Liver (tissue), 9 donors: Measurements from ENCODE around the gene PDZD2. TPM values are rescaled to one million over a fixed set of nuclear protein-coding genes. Genes with fewer than 3 reads are reported as not detected.

Experiments
- DNase-seq: peaks from one replicate; pipeline ENCODE4 v3.0.0-alpha.2; 2017; ENCODE audit warnings: low spot score
- H3K27ac ChIP-seq, 2 donors: one replicate each; pipeline ENCODE4 v1.7.0; 2013; ENCODE audit warnings: inconsistent platforms in 2 of 2, low read length in 2 of 2, control low read depth in 1 of 2, low read depth in 1 of 2, mild to moderate bottlenecking in 1 of 2
- H3K27me3 ChIP-seq, 4 donors: one replicate each; pipeline versions ENCODE4 v1.6.1 to v1.7.0; 2013; ENCODE audit warnings: low read length in 3 of 4, inconsistent platforms in 1 of 4, mild to moderate bottlenecking in 1 of 4, moderate library complexity in 1 of 4; ENCODE audit not compliant: control insufficient read depth in 4 of 4, insufficient read depth in 4 of 4
- H3K36me3 ChIP-seq, 4 donors: one replicate each; pipeline versions ENCODE4 v1.6.1 to v1.7.0; 2013; ENCODE audit warnings: low read length in 3 of 4, mild to moderate bottlenecking in 3 of 4, low read depth in 1 of 4, moderate library complexity in 1 of 4; ENCODE audit not compliant: control insufficient read depth in 4 of 4, insufficient read depth in 3 of 4
- H3K4me1 ChIP-seq, 4 donors: one replicate each; pipeline versions ENCODE4 v1.6.1 to v1.7.0; 2013; ENCODE audit warnings: low read length in 3 of 4, mild to moderate bottlenecking in 3 of 4, moderate library complexity in 1 of 4; ENCODE audit not compliant: control insufficient read depth in 4 of 4, insufficient read depth in 4 of 4
- H3K4me3 ChIP-seq, 3 donors: one replicate each; pipeline versions ENCODE4 v1.6.1 to v1.7.0; 2013; ENCODE audit warnings: low read length in 3 of 3, control low read depth in 1 of 3, low read depth in 1 of 3, mild to moderate bottlenecking in 1 of 3
- H3K9ac ChIP-seq, 2 donors: one replicate each; pipeline ENCODE4 v1.7.0; 2013; ENCODE audit warnings: low read length in 2 of 2, mild to moderate bottlenecking in 2 of 2, moderate library complexity in 2 of 2, control low read depth in 1 of 2, low read depth in 1 of 2
- H3K9me3 ChIP-seq, 4 donors: one replicate each; pipeline versions ENCODE4 v1.6.1 to v1.7.0; 2013; ENCODE audit warnings: low read length in 3 of 4; ENCODE audit not compliant: control insufficient read depth in 4 of 4
- EGR1 ChIP-seq, 2 donors: IDR thresholded peaks; 2 replicates each; pipeline ENCODE4 v1.6.1; 2016 to 2018; ENCODE audit warnings: antibody characterized with exemption in 2 of 2, low read depth in 2 of 2
- FOXA2 ChIP-seq: IDR thresholded peaks from 2 replicates; pipeline ENCODE4 v1.6.1; 2016; ENCODE audit warnings: antibody characterized with exemption
- GABPA ChIP-seq, 2 donors: IDR thresholded peaks in 1 of 2; conservative IDR thresholded peaks in 1 of 2; 2 replicates each; pipeline ENCODE4 v1.6.1; 2016; ENCODE audit warnings: antibody characterized with exemption in 2 of 2, mild to moderate bottlenecking in 1 of 2, moderate library complexity in 1 of 2
- HNF4A ChIP-seq, 2 donors: conservative IDR thresholded peaks; 2 replicates each; pipeline ENCODE4 v1.6.1; 2016; ENCODE audit warnings: antibody characterized with exemption in 2 of 2, mild to moderate bottlenecking in 2 of 2
- HNF4G ChIP-seq: IDR thresholded peaks from 2 replicates; pipeline ENCODE4 v1.6.1; 2016; ENCODE audit warnings: antibody characterized with exemption
- NR2F2 ChIP-seq: IDR thresholded peaks from 2 replicates; pipeline ENCODE4 v1.6.1; 2016; ENCODE audit warnings: antibody characterized with exemption
- RAD21 ChIP-seq, 2 donors: IDR thresholded peaks; 2 replicates each; pipeline ENCODE4 v1.6.1; 2016; ENCODE audit warnings: antibody characterized with exemption in 2 of 2, mild to moderate bottlenecking in 2 of 2
- RXRA ChIP-seq, 2 donors: IDR thresholded peaks; 2 replicates each; pipeline ENCODE4 v1.6.1; 2017 to 2018; ENCODE audit warnings: antibody characterized with exemption in 2 of 2, mild to moderate bottlenecking in 1 of 2
- SP1 ChIP-seq: IDR thresholded peaks from 2 replicates; pipeline ENCODE4 v1.6.1; 2018; ENCODE audit warnings: antibody characterized with exemption, mild to moderate bottlenecking
- TAF1 ChIP-seq: conservative IDR thresholded peaks from 2 replicates; pipeline ENCODE4 v1.6.1; 2016; ENCODE audit warnings: antibody characterized with exemption, mild to moderate bottlenecking
- YY1 ChIP-seq: IDR thresholded peaks from 2 replicates; pipeline ENCODE4 v1.6.1; 2016; ENCODE audit warnings: antibody characterized with exemption, mild to moderate bottlenecking
- WGBS: extraction: QIAGEN DNeasy Blood & Tissue Kit; methylation state at CpG from one replicate; pipeline ENCODE4 v1.1.7; 2013; 5-methylcytosine and 5-hydroxymethylcytosine counted together
- polyA plus RNA-seq, 2 donors: library from polyadenylated mRNA; stranded (reverse) in 1 of 2; unstranded in 1 of 2; fragments of 200-250 nt in 1 of 2; fragments of >200 nt in 1 of 2; fragmentation: Nextera tagmentation in 1 of 2; extraction: Ambion mirVana in 1 of 2; gene quantifications; one replicate each; pipeline versions ENCODE4 v1.2.1 to v1.2.3, GENCODE V29; 2013 to 2015
- total RNA-seq, 2 donors: library from RNA; depleted of rRNA; stranded (reverse); fragments of >200 nt; gene quantifications; one replicate each; pipeline ENCODE4 v1.2.3, GENCODE V29; 2014
- TF ChIP-seq, protein P1 (sequence below): IDR thresholded peaks from 2 replicates; pipeline ENCODE4 v1.6.1; 2016; ENCODE audit warnings: antibody characterized with exemption, mild to moderate bottlenecking
- TF ChIP-seq, protein P2 (sequence below): IDR thresholded peaks from 2 replicates; pipeline ENCODE4 v1.6.1; 2016; ENCODE audit warnings: antibody characterized with exemption
- TF ChIP-seq, protein P3 (sequence below): IDR thresholded peaks from 2 replicates; pipeline ENCODE4 v1.6.1; 2016; ENCODE audit warnings: antibody characterized with exemption
- TF ChIP-seq, protein P4 (sequence below): fragments of 150-350 bp; IDR thresholded peaks from 2 replicates; pipeline ENCODE4 v1.5.1; 2017; ENCODE audit warnings: improper control_type of control experiment, low read depth, low read length; ENCODE audit not compliant: missing input control
- TF ChIP-seq, protein P5 (sequence below): IDR thresholded peaks from 2 replicates; pipeline ENCODE4 v1.6.1; 2016; ENCODE audit warnings: antibody characterized with exemption
- donor health status: healthy.
- donor health status: healthy.
- donor health status: healthy.
- donor health status: healthy.
- donor health status: healthy.

The PDZD2 gene
- total and polyA plus RNA-seq, 4 donors: 0.27 to 1.1 (median 0.54) TPM

DNA sequence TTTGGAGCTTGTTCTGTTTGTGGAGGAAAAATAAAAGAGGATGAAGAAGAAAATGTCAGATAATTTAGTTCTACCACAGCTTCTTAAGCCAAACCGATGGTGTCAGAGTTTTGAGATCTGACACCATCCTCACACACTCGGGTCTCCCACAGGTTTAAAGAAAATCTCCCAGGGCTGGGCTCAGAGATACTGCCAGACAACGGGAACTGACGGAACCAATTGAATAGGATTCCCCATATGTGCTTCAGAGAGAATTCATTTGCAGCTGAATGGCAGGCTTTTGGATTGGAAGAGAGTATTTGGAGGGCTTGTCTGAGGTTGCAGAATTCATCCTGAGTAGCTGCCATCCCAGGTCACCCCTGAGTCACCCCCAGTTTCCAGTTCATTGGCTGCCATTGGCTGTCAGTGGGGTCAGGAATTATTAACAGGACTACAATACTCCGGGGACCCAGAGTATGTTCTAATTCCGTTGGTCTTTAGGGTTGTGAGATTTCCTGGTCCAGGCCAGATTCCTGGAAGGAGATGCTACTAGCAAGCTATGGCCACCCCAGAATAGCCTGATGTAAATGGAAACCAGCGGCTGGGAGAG is 131.3 kb downstream of the PDZD2 start:
- no peak overlapping the region for H3K27ac ChIP-seq
- no peak overlapping the region for H3K9ac ChIP-seq
- H3K4me1 ChIP-seq: no peaks in the 10 kb centered on the region
- no peaks in the 10 kb centered on the region for H3K36me3 ChIP-seq
- H3K9me3 ChIP-seq: no peaks in the 10 kb centered on the region
- H3K4me3 ChIP-seq: no peak overlapping the region
- no peak for DNase-seq
- peaks cover 0 to 4% (median 0%) of the 10 kb centered on the region in 4 donors for H3K27me3 ChIP-seq
- WGBS: 52% methylated on average over 7 of the region's 7 CpGs
- TF ChIP-seq, protein P1, sequence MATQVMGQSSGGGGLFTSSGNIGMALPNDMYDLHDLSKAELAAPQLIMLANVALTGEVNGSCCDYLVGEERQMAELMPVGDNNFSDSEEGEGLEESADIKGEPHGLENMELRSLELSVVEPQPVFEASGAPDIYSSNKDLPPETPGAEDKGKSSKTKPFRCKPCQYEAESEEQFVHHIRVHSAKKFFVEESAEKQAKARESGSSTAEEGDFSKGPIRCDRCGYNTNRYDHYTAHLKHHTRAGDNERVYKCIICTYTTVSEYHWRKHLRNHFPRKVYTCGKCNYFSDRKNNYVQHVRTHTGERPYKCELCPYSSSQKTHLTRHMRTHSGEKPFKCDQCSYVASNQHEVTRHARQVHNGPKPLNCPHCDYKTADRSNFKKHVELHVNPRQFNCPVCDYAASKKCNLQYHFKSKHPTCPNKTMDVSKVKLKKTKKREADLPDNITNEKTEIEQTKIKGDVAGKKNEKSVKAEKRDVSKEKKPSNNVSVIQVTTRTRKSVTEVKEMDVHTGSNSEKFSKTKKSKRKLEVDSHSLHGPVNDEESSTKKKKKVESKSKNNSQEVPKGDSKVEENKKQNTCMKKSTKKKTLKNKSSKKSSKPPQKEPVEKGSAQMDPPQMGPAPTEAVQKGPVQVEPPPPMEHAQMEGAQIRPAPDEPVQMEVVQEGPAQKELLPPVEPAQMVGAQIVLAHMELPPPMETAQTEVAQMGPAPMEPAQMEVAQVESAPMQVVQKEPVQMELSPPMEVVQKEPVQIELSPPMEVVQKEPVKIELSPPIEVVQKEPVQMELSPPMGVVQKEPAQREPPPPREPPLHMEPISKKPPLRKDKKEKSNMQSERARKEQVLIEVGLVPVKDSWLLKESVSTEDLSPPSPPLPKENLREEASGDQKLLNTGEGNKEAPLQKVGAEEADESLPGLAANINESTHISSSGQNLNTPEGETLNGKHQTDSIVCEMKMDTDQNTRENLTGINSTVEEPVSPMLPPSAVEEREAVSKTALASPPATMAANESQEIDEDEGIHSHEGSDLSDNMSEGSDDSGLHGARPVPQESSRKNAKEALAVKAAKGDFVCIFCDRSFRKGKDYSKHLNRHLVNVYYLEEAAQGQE: no peak
- no peak for TF ChIP-seq HNF4A (conservative IDR thresholded peaks at IDR 0.05)
- no peak for TF ChIP-seq GABPA (IDR thresholded peaks at IDR 0.05 in 1 of 2, conservative IDR thresholded peaks at IDR 0.05 in 1 of 2)
- TF ChIP-seq, protein P2, sequence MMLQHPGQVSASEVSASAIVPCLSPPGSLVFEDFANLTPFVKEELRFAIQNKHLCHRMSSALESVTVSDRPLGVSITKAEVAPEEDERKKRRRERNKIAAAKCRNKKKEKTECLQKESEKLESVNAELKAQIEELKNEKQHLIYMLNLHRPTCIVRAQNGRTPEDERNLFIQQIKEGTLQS: no peak
- TF ChIP-seq, protein P3, sequence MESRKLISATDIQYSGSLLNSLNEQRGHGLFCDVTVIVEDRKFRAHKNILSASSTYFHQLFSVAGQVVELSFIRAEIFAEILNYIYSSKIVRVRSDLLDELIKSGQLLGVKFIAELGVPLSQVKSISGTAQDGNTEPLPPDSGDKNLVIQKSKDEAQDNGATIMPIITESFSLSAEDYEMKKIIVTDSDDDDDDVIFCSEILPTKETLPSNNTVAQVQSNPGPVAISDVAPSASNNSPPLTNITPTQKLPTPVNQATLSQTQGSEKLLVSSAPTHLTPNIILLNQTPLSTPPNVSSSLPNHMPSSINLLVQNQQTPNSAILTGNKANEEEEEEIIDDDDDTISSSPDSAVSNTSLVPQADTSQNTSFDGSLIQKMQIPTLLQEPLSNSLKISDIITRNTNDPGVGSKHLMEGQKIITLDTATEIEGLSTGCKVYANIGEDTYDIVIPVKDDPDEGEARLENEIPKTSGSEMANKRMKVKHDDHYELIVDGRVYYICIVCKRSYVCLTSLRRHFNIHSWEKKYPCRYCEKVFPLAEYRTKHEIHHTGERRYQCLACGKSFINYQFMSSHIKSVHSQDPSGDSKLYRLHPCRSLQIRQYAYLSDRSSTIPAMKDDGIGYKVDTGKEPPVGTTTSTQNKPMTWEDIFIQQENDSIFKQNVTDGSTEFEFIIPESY: no peak
- no peak for TF ChIP-seq FOXA2
- TF ChIP-seq TAF1: no peak
- TF ChIP-seq HNF4G: no peak
- no peak for TF ChIP-seq RAD21 (IDR thresholded peaks at IDR 0.05)
- no peak for TF ChIP-seq EGR1 (IDR thresholded peaks at IDR 0.05; ENCODE audit: low read depth in 2 of 2)
- TF ChIP-seq SP1: no peak
- TF ChIP-seq YY1: no peak

DNA sequence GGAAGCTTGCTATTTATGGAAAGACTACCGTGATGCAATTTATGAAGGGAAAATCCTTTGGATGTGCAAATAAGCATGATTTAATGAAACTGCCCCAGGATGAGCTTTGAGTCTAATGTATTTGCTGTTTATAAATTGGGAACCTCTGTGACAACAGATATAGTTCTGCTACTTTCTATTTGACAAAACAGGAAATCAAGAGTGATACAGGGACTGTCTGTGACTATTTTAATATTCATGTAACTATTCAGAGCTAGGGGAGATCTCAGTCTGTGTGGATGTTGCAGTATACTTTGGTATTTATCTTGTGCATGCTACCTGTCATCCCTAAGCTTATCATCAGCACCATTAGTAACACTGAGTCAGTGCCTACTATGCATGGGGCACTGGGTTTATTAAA is 132.1 kb downstream of the PDZD2 start:
- H3K9me3 ChIP-seq: no peaks in the 10 kb centered on the region
- no peak overlapping the region for H3K27ac ChIP-seq
- no peaks in the 10 kb centered on the region for H3K36me3 ChIP-seq
- DNase-seq: no peak
- 51% methylated on average over 1 of the region's 1 CpG for WGBS
- TF ChIP-seq HNF4A (conservative IDR thresholded peaks at IDR 0.05): no peak
- TF ChIP-seq EGR1 (IDR thresholded peaks at IDR 0.05; ENCODE audit: low read depth in 2 of 2): no peak
- no peak for TF ChIP-seq RXRA (IDR thresholded peaks at IDR 0.05)
- TF ChIP-seq, protein P3: no peak
- TF ChIP-seq HNF4G: no peak
- TF ChIP-seq YY1: no peak
- TF ChIP-seq NR2F2: no peak
- TF ChIP-seq RAD21 (IDR thresholded peaks at IDR 0.05): no peak
- TF ChIP-seq, protein P4, sequence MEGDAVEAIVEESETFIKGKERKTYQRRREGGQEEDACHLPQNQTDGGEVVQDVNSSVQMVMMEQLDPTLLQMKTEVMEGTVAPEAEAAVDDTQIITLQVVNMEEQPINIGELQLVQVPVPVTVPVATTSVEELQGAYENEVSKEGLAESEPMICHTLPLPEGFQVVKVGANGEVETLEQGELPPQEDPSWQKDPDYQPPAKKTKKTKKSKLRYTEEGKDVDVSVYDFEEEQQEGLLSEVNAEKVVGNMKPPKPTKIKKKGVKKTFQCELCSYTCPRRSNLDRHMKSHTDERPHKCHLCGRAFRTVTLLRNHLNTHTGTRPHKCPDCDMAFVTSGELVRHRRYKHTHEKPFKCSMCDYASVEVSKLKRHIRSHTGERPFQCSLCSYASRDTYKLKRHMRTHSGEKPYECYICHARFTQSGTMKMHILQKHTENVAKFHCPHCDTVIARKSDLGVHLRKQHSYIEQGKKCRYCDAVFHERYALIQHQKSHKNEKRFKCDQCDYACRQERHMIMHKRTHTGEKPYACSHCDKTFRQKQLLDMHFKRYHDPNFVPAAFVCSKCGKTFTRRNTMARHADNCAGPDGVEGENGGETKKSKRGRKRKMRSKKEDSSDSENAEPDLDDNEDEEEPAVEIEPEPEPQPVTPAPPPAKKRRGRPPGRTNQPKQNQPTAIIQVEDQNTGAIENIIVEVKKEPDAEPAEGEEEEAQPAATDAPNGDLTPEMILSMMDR: no peak
- TF ChIP-seq, protein P5, sequence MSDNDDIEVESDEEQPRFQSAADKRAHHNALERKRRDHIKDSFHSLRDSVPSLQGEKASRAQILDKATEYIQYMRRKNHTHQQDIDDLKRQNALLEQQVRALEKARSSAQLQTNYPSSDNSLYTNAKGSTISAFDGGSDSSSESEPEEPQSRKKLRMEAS: no peak
- TF ChIP-seq SP1: no peak
- TF ChIP-seq, protein P1: no peak
- H3K27me3 ChIP-seq: peaks cover 0 to 4% (median 0%) of the 10 kb centered on the region in 4 donors
- no peak overlapping the region for H3K4me3 ChIP-seq
- no peak overlapping the region for H3K9ac ChIP-seq
- no peaks in the 10 kb centered on the region for H3K4me1 ChIP-seq
